ENCODE data around the gene CGB2. TPM values are rescaled to one million over a fixed set of nuclear protein-coding genes. Genes with fewer than 3 reads are reported as not detected.
"Not testable (repeated sequence)": the region's sequence is repeated elsewhere in the genome, so short reads cannot be mapped to it uniquely, and the experiment has no call there.

CGB2 gene
- not detected for polyA plus RNA-seq (2013, experiment 1 of 2)
- not detected for polyA plus RNA-seq (2013, experiment 2 of 2)

DNA sequence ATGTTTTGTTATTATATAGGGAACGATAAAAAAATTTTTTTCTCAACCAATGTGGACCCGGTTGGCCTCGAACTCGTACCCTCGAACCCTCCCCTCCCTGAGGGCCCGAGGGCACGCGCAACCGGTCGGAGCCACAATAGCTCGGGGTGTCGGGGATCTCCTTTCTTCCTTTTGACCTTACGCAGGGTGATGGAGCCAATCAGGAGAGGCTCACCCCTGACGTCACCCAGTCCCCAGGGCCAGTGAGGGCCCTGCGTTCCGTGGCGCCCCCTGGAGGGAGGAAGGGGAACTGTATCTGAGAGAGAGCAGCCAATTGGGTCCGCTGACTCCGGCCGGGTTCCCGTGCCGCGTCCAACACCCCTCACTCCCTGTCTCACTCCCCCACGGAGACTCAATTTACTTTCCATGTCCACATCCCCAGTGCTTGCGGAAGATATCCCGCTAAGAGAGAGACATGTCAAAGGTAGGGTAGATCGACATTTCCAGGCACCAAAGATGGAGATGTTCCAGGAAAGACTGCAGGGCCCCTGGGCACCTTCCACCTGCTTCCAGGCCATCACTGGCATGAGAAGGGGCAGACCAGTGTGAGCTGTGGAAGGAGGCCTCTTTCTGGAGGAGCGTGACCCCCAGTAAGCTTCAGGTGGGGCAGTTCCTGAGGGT, at the start of gene CGB2:
TSS of gene CGB2 (plus strand) at position 249 of the 660 bp plus-strand sequence. CDS start at position 455, 206 bp downstream.
- not testable (repeated sequence) for H2BK120ac ChIP-seq (ENCODE audit: low read depth, low read length); H3K79me1 ChIP-seq (replicated peaks; ENCODE audit: low read length, poor library complexity, severe bottlenecking); H2BK12ac ChIP-seq (ENCODE audit: low read length in 2 of 2); DNase-seq; H4K8ac ChIP-seq (ENCODE audit: low read length); H3K4ac ChIP-seq (ENCODE audit: low read depth in 1 of 2, low read length in 2 of 2); H2AFZ ChIP-seq (ENCODE audit: low read depth, low read length); H3K27ac ChIP-seq (ENCODE audit: low read length, poor library complexity, severe bottlenecking); H3K36me3 ChIP-seq (ENCODE audit: control insufficient read depth in 1 of 2, insufficient read depth in 2 of 2, low read depth in 1 of 2, low read length in 2 of 2); H2AK5ac ChIP-seq (ENCODE audit: low read length, severe bottlenecking); H3K4me3 ChIP-seq (ENCODE audit: insufficient read depth in 1 of 2, low read depth in 1 of 2, low read length in 2 of 2); H3K4me2 ChIP-seq (ENCODE audit: low read length, poor library complexity, severe bottlenecking); H3K27me3 ChIP-seq (ENCODE audit: control insufficient read depth in 1 of 2, insufficient read depth in 1 of 2, low read length in 2 of 2); H2BK15ac ChIP-seq (ENCODE audit: low read depth, poor library complexity, severe bottlenecking); H4K91ac ChIP-seq (ENCODE audit: low read length); H3K14ac ChIP-seq (ENCODE audit: low read length in 2 of 2); H3K23ac ChIP-seq (ENCODE audit: low read length in 2 of 2); H3K4me1 ChIP-seq (ENCODE audit: control insufficient read depth, insufficient read depth, low read depth, low read length); H3K9me3 ChIP-seq (ENCODE audit: control insufficient read depth, low read length); H2BK5ac ChIP-seq (ENCODE audit: low read depth, low read length, poor library complexity, severe bottlenecking); H3K18ac ChIP-seq (ENCODE audit: low read depth in 1 of 2, low read length in 2 of 2); H3K9ac ChIP-seq (ENCODE audit: low read length)
- 75% methylated on average over 15 of the region's 28 CpGs for WGBS

DNA sequence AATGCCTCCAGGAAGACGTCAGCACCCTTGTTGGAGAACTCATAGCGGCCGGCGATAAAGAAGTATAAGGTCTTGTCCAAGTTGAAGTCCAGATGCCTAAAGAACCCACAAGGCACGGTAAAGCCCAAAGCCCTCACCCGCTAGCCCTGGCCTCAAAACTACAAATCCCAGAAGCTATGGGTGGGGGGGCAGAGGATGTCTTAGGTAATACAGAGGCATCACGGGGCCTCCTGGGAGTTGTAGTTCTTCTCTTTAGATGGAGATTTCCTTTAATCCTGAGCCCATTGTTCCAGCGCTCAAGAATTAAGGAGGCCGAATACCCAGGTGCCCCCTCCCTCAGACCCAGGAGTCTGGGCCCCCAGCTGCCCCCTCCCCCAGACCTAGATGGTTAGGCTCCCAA, 49.4 kb upstream of the CGB2 start:
- Histone ChIP-seq H3K4me1 (ENCODE audit: control insufficient read depth, insufficient read depth, low read depth, low read length) (peaks cover 11% of the 10 kb centered on the region), H3K4me3 (ENCODE audit: insufficient read depth in 1 of 2, low read depth in 1 of 2, low read length in 2 of 2) (no peak overlapping the region), H4K91ac (ENCODE audit: low read length) (no peak overlapping the region), H3K9me3 (ENCODE audit: control insufficient read depth, low read length) (no peaks in the 10 kb centered on the region), H3K4me2 (ENCODE audit: low read length, poor library complexity, severe bottlenecking) (no peak overlapping the region), H3K79me1 (replicated peaks; ENCODE audit: low read length, poor library complexity, severe bottlenecking) (peaks cover 22% of the 10 kb centered on the region), H3K9ac (ENCODE audit: low read length) (no peak overlapping the region), H3K36me3 (ENCODE audit: control insufficient read depth in 1 of 2, insufficient read depth in 2 of 2, low read depth in 1 of 2, low read length in 2 of 2) (peaks cover 58 to 77% of the 10 kb centered on the region in 2 experiments), H3K27ac (ENCODE audit: low read length, poor library complexity, severe bottlenecking) (no peak overlapping the region), H2BK120ac (ENCODE audit: low read depth, low read length) (no peak overlapping the region), H4K8ac (ENCODE audit: low read length) (no peak overlapping the region), H2BK5ac (ENCODE audit: low read depth, low read length, poor library complexity, severe bottlenecking) (no peak overlapping the region), H2AK5ac (ENCODE audit: low read length, severe bottlenecking) (no peak overlapping the region), H2BK12ac (ENCODE audit: low read length in 2 of 2) (no peak overlapping the region), H2AFZ (ENCODE audit: low read depth, low read length) (no peak overlapping the region), H2BK15ac (ENCODE audit: low read depth, poor library complexity, severe bottlenecking) (no peak overlapping the region), H3K27me3 (ENCODE audit: control insufficient read depth in 1 of 2, insufficient read depth in 1 of 2, low read length in 2 of 2) (no peaks in the 10 kb centered on the region), H3K18ac (ENCODE audit: low read depth in 1 of 2, low read length in 2 of 2) (no peak overlapping the region), H3K4ac (ENCODE audit: low read depth in 1 of 2, low read length in 2 of 2) (no peak overlapping the region), H3K23ac (ENCODE audit: low read length in 2 of 2) (no peak overlapping the region), H3K14ac (ENCODE audit: low read length in 2 of 2) (no peak overlapping the region)
- 87% methylated on average over 8 of the region's 9 CpGs for WGBS
- no peak for DNase-seq

DNA sequence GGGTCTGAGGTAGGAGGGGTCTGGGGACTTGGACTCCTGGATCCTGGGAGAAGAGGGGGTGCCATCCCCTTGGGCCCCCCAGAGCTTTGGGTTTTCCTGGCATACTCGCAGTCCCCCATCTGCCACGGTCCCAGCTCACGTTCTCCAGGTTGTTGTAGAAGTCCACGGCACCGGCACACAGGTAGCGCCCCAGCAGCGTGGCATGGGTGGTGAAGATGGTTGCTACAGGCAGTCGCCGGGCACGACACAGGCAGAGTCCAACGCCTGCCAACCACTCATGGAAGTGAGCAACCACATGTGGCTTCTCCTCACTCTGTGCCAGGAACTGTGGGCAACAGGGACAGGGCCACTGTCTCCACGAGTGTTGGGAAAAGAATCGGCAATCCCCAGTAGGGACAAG, 46.0 kb upstream of the CGB2 start:
- no peak overlapping the region for H2BK15ac ChIP-seq (ENCODE audit: low read depth, poor library complexity, severe bottlenecking)
- H3K4me3 ChIP-seq (ENCODE audit: insufficient read depth in 1 of 2, low read depth in 1 of 2, low read length in 2 of 2) = no peak overlapping the region
- 99% methylated on average over 13 of the region's 13 CpGs for WGBS
- no peak overlapping the region for H3K27ac ChIP-seq (ENCODE audit: low read length, poor library complexity, severe bottlenecking)
- no peak overlapping the region for H3K18ac ChIP-seq (ENCODE audit: low read depth in 1 of 2, low read length in 2 of 2)
- H3K9me3 ChIP-seq (ENCODE audit: control insufficient read depth, low read length) = no peaks in the 10 kb centered on the region
- H3K14ac ChIP-seq (ENCODE audit: low read length in 2 of 2) = no peak overlapping the region
- H3K27me3 ChIP-seq (ENCODE audit: control insufficient read depth in 1 of 2, insufficient read depth in 1 of 2, low read length in 2 of 2) = no peaks in the 10 kb centered on the region
- no peak overlapping the region for H2AFZ ChIP-seq (ENCODE audit: low read depth, low read length)
- no peak overlapping the region for H3K4me2 ChIP-seq (ENCODE audit: low read length, poor library complexity, severe bottlenecking)
- peaks cover 4% of the 10 kb centered on the region for H3K4me1 ChIP-seq (ENCODE audit: control insufficient read depth, insufficient read depth, low read depth, low read length)
- H3K36me3 ChIP-seq (ENCODE audit: control insufficient read depth in 1 of 2, insufficient read depth in 2 of 2, low read depth in 1 of 2, low read length in 2 of 2) = peaks cover 73 to 85% of the 10 kb centered on the region in 2 experiments
- H3K23ac ChIP-seq (ENCODE audit: low read length in 2 of 2) = no peak overlapping the region
- no peak overlapping the region for H2BK120ac ChIP-seq (ENCODE audit: low read depth, low read length)
- H3K79me1 ChIP-seq (replicated peaks; ENCODE audit: low read length, poor library complexity, severe bottlenecking) = peaks cover 39% of the 10 kb centered on the region
- H4K91ac ChIP-seq (ENCODE audit: low read length) = no peak overlapping the region
- no peak overlapping the region for H2AK5ac ChIP-seq (ENCODE audit: low read length, severe bottlenecking)
- DNase-seq = no peak
- H3K9ac ChIP-seq (ENCODE audit: low read length) = no peak overlapping the region
- no peak overlapping the region for H2BK5ac ChIP-seq (ENCODE audit: low read depth, low read length, poor library complexity, severe bottlenecking)
- H3K4ac ChIP-seq (ENCODE audit: low read depth in 1 of 2, low read length in 2 of 2) = no peak overlapping the region
- H4K8ac ChIP-seq (ENCODE audit: low read length) = no peak overlapping the region
- H2BK12ac ChIP-seq (ENCODE audit: low read length in 2 of 2) = no peak overlapping the region

DNA sequence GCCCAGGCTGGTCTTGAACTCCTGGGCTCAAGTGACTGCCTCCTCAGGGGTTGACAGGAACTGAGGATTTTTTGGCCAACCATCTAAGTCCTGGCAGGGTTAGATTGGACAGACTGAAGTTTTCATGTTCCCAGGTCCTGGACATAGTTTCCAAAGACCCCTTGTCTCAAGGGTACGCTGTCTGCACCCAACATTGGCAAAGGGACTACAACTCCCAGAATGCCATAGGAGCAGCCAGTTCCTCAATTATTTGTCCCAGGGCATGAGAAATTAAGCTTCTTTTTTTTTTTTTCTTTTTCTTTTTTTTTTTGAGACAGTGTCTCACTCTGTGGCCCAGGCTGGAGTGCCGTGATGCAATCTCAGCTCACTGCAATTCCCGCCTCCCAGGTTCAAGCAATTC, 45.5 kb upstream of the CGB2 start:
- Histone ChIP-seq H4K91ac (ENCODE audit: low read length) (no peak overlapping the region), H3K14ac (ENCODE audit: low read length in 2 of 2) (no peak overlapping the region), H3K9me3 (ENCODE audit: control insufficient read depth, low read length) (no peaks in the 10 kb centered on the region), H4K8ac (ENCODE audit: low read length) (no peak overlapping the region), H3K4me3 (ENCODE audit: insufficient read depth in 1 of 2, low read depth in 1 of 2, low read length in 2 of 2) (no peak overlapping the region), H3K4me1 (ENCODE audit: control insufficient read depth, insufficient read depth, low read depth, low read length) (peaks cover 8% of the 10 kb centered on the region), H2BK120ac (ENCODE audit: low read depth, low read length) (no peak overlapping the region), H2BK12ac (ENCODE audit: low read length in 2 of 2) (no peak overlapping the region), H2BK15ac (ENCODE audit: low read depth, poor library complexity, severe bottlenecking) (no peak overlapping the region), H2BK5ac (ENCODE audit: low read depth, low read length, poor library complexity, severe bottlenecking) (no peak overlapping the region), H3K4me2 (ENCODE audit: low read length, poor library complexity, severe bottlenecking) (no peak overlapping the region), H3K18ac (ENCODE audit: low read depth in 1 of 2, low read length in 2 of 2) (no peak overlapping the region), H3K23ac (ENCODE audit: low read length in 2 of 2) (no peak overlapping the region), H3K36me3 (ENCODE audit: control insufficient read depth in 1 of 2, insufficient read depth in 2 of 2, low read depth in 1 of 2, low read length in 2 of 2) (peaks cover 77 to 82% of the 10 kb centered on the region in 2 experiments), H3K9ac (ENCODE audit: low read length) (no peak overlapping the region), H3K27ac (ENCODE audit: low read length, poor library complexity, severe bottlenecking) (no peak overlapping the region), H2AK5ac (ENCODE audit: low read length, severe bottlenecking) (no peak overlapping the region), H3K79me1 (replicated peaks; ENCODE audit: low read length, poor library complexity, severe bottlenecking) (peaks cover 43% of the 10 kb centered on the region), H3K27me3 (ENCODE audit: control insufficient read depth in 1 of 2, insufficient read depth in 1 of 2, low read length in 2 of 2) (no peaks in the 10 kb centered on the region), H2AFZ (ENCODE audit: low read depth, low read length) (no peak overlapping the region), H3K4ac (ENCODE audit: low read depth in 1 of 2, low read length in 2 of 2) (no peak overlapping the region)
- 100% methylated on average over 3 of the region's 3 CpGs for WGBS
- no peak for DNase-seq

Measured in mesenchymal stem cell (in vitro differentiated cells and primary cell).